HTERT RPE-1 (cell line): ENCODE results near the gene CEP112.

Experiments
- in situ Hi-C: fragments of 300-500 bp; cut with MboI; formaldehyde crosslinking; loops from 4 replicates; pipeline ENCODE4 v1.14.3; 2020; ENCODE audit warnings: low sequenced_read_pairs

CEP112 gene

DNA sequence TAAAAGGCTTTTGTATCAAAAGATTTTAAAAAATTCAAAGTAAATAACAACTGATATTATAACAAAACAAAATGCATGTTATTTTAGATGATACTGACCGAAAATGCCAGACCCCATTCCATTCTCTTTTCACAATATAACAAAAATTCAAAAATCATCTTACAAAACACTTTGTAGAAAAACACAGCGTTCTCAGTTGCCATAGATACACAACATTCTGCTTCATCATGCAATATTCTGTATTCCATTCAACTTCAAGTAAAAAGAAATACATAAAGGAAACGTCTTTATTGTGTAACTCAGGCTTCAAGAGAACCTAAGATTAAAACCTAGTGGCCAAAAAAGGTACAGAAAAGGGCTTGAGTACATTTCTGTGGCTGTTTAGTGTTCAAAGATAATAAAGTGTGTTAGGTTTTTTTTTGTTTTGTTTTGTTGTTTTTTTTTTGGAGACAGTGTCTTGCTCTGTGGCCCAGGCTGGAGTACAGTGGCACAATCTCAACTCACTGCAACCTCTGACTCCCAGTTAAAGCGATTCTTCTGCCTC lies 250.5 kb downstream of the CEP112 start:
- in situ Hi-C loops, result no loop called here

DNA sequence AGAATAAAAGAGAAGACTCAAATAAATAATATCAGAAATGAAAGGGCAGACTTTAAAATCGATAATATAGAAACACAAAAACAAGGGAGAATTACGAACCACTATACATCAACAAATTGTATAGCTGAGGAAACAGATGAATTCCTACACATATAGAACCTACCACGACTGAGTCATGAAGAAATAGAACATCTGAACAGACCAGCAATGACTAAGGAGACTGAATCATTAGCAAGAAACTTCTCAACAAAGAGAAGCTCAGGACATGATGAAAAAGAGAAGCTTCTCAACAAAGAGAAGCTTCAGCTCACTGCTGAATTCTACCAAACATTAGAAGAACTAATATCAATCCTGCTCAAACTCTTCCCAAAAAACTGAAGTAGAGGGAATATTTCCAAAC lies 255.9 kb downstream of the CEP112 start:
- in situ Hi-C loops, result no loop called here

DNA sequence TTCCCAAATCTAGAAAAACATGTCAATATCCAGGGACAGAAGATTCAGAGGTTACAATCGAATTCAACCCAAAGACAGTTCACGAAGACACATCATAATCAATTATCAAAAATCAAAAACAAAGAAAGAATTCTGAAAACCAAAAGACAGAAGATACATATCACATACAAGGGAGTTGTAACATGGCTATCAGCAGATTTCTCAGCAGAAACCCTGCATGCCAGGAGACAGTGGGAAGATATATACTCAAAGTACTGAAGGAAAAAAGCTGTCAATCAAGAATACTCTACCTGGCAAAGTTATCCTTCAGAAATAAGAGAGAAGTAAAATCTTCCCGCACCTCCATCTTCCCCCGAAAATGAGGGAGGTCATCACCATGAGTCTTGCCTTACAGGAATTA lies 258.6 kb downstream of the CEP112 start:
- in situ Hi-C loops, result no loop called here

DNA sequence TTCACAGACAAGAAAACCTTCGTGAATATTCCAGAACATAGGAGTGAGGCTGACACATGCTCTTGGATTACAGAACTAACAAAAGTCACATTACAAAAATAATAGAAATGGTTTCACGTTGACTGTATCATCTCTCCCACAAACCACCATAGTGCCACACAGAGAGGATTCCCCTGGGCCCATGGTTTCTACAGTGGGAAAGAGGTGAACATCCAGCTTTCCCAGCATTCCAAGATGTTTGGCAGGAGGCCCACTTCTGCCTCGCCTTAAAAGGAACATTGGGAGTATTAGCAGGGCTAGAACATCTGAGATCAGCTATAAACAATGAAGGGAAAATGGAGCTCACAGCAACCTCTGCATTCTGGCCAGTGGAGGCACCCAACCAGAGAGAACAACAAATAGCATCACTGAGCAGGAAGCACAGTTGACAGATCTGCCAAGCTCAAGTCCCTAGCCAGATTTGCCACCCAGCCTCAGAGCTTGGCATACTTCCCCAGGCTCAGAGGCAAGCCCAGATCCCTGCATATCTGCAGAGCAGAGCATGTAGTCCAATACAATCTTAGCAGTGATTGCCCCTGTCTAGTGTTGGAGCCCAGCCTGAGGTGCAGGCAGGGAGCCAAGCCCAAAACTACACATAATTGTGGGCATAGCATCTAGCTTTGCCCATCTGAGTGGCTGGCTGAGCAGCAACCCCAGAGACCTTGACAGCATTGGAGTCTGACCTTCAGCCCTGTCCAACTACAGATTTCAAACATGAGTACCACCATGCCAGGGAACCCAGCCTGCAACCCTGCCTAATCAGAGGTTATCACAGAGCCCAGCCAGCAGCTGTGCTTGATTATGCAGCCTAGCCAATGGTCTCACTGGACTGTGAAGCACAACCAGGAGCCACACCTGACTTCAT lies 260.4 kb downstream of the CEP112 start:
- in situ Hi-C loops, result no loop called here

DNA sequence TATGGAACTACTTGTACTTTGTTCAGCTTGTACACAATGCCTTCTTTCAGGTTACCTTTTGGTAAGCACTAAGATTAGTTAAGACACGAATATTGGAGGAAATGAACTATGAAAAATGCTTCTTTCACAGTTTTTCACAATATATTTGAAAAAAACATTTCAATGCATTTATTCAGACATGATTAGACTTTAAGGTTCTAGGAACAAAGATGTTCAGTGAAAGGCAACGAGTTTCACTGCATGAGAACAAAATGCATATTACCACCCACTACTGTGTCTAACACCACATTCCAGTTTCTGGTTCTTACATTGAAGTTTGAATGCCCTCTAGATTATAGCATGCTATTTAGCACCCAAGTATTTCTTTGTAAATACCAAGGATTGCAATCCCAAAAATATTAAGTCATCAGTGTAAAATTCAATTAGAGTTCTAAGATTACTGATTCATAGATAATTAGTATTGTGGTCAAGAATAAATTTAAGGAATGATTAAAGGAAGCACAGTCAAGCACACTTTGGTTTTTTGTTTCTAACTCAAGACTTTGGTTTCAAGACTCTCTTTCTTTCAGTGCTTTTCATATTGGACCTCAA lies 261.7 kb downstream of the CEP112 start:
- in situ Hi-C loops, result no loop called here

DNA sequence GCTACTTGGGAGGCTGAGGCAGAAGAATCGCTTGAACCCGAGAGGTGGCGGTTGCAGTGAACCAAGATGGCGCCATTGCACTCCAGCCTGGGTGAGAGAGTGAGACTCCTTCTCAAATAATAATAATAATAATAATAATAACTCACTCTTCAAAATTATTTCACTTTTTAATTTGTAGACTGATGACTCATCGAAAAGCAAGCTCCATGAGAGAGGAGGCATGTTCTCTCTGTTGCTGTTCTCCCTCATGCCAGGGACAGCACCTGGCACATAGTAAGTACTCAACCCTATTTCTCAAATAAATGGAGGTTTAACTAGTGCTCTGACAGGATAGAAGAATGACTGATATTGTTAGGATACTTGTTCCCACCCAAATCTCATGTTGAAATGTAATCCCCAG lies 265.3 kb downstream of the CEP112 start:
- in situ Hi-C loops, result no loop called here

DNA sequence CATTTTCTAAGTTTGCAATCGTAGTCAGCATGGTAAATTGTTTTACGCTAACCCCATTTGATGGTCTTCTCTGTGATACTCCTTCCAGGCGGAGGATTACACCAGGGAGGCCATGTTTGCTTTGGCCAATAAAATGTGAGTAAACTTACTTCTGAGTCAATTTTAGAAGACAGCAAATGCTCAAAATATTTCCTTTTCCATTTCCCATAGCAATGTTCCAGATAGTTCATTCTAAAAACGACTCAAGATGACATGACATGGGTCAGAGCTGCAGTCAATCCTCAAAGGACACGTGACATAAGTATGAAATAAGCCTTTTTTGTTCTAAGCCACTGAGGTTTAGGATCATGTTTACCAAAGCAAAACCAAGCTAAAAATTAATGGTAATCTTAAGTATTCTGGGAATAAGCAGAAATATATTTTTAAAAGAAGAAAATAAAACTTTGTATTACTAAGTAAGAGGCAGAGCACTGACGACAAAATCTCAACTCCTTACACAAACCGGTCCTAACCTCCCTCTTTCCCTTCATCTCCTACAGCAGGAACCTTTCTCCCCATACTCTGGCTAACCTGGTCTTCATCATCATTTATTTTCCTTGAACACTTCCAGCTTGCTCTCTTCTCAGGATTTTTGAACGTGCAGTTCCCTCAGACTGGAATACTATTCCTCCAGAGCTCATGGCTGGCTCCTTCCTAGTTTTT lies 266.2 kb downstream of the CEP112 start:
- in situ Hi-C loops, result no loop called here

DNA sequence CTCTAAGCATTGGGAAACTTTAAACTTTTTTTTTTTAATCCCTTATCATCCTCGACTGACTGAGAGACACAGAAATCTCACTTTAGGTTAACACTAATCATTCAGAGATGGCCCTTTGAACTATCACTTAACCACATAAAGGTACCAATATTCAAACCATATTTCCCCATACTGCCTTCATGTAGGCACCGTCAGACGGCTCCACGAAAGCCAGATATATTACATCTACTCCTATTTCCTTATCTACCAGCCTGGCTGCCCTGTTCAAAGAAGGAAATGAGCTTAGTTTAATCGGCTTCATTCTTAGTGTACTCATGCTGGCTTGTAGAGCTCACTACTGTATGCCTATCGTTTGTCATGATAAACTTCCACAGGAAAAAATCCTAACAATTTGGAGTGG lies 270.9 kb downstream of the CEP112 start:
- in situ Hi-C loops, result no loop called here

DNA sequence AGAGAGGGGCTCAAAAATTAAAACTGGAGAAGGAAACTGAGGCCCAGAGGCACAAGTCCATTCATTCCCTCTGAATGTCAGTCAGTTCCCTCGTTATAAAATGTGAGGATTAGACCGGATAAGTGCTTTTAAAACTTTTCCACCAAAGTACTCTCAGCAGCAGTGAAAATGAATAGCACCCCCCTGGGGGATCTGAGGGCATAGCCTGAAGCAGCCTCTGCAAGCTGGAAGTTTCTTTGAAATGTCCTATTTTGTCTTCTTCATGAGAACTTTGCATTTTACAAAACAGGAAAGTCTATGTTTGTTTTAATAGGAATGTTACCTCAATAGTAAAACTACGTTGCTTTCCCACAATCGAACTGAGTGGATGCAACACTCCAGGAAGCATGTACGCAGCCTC lies 273.0 kb downstream of the CEP112 start:
- in situ Hi-C loops, result no loop called here

DNA sequence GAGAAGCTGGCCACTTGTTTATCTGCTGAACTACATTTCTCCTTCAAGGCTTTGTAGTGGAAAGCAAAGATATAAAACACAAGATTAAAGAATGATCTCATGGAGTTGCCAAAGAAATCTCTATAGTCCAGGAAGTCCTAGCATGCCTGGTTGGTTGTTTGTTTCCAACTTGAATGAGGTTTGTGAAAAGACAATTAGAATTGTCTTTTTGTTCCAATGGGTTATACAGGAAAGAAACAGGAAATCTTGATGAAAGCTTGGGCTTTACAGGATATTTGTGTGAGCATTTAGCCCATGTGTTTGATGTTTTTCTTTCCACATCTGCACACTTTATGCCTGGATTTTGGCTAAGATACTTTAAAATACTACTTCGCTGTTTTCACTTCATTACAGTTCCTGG lies 273.4 kb downstream of the CEP112 start:
- in situ Hi-C loops, result no loop called here

DNA sequence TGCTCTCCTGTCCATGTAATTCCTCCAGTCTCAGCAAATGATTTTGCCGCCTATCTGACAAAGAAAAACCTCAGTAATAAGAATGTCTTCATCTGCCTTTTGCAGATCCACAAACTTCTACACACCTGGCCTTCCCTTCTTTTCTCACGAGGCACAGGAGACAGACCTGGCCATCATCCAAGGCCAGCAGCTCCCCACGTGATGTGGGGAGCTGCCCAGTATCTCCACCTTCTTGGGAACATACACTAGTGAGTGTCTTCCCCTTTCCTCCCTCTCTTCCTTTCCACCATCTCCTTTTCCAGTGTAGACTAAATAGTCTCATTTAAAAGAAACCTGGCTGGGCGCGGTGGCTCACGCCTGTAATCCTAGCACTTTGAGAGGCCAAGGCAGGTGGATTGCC lies 274.4 kb downstream of the CEP112 start:
- in situ Hi-C loops, result no loop called here

DNA sequence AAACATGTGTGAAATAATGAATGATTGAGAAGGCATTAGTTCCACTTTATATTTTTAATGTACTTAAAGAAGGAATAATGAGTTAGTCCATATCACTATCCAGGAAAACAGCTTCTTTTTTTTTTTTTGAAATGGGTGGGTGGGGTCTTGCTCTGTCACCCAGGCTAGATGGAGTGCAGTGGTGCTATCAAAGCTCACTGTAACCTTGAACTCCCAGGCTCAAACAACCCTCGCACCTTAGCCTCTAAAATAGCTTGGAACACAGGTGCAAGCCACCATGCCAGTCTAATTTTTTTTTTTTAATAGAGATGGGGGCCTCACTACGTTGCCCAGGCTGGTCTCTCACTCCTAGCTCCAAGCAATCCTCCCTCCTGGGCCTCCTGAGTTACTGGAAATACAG lies 275.5 kb downstream of the CEP112 start:
- in situ Hi-C loops, result no loop called here

DNA sequence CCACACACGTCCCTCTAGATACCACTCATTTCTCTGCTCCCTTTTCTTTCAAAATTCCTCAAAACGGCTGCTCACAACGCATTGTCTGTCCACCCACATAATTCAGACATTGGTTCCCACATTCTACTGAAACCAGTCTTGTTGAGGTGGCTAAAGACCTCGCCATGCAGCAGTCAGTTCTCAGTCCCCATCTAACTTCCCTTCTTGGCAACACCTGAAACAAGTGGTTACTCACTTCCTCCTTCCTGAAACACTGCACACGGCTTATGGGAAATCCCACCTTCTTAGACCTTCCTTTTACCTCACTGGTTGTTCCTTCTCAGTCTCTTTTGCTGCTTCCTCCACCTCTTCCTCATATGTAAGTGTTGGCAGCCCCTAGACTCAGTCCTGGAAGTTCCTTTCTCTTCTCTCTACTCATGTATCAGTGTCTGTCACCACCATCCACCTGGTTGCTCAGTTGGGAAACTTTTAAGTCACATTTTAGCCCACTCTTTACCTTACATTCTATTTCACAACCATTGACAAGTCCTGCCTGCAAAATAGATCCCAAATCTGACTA lies 277.1 kb downstream of the CEP112 start:
- in situ Hi-C loops, result no loop called here

DNA sequence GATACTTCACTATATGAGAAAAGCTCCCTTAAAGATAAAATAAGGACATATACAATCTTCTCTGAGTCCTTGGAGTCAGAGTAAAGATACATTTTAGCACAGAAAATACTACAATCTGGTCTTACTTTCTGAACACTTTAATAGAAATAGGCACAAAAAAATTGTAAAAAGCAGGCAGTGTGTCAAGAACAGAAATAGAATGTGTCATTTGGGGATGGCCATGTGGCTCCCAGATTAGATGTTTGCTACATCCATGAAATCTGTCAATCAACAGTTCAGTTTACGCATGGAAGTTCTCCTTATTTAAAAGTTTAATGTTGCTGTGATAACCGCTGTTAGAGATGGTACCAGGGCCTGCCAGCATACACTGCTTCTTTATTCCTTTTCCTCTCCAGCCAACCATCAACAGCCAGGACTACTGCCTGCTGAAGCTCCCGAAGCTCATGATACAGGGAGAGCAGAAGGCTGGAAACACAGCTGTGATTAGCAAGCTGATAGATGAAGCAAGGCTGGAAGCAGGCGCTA lies 278.5 kb downstream of the CEP112 start:
- in situ Hi-C loops, result no loop called here

DNA sequence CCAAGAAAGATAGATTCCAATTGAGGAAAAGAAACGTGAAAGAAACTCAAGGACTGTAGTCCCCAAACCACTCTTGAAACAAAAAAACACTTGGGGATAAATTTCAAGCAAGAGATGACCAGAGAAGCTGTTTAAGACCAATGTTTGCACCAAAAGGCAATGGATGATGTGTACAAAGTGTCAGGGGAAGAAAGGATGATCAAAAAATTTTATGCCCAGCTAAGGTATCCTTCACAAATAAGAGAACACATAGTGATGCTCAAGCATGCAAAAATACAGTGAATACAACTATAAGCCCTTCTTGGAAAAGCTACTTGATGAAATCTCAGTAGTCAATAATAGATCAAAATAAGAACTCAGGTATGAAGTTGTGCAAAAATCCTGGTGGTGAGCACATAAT lies 281.1 kb downstream of the CEP112 start:
- in situ Hi-C loops, result no loop called here

DNA sequence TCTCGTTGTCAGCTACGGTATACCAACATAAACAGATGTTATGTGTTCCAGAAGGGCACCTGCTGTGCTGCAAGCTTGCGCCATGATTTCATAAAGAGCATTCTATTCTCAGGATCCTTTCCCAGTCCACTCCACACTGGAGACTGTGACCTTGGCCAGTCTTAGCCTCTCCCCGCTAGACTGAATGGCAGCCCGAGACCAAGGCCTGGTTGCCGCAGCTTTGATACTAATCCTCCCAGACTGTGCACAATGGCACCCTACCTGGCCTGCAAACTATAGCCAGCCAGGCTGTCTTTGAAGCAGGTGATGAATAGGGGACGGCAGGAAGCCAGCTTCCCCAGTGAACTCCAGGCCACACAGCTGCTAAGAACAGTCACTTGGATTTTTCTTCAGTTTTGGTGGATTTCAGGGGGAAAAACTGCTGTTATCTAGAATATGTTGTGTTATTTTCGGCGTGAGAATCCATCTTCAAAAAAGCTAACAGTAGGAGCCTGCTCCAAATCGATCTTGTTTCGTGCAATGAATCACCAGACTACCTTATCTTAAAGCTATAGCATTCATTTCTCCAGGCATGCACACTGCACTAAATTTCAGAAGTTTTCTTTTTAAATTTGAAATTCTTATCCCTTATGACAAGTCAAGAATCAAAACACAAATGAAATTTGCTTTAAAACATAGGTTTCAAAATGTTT lies 289.0 kb downstream of the CEP112 start:
- in situ Hi-C loops, result no loop called here

DNA sequence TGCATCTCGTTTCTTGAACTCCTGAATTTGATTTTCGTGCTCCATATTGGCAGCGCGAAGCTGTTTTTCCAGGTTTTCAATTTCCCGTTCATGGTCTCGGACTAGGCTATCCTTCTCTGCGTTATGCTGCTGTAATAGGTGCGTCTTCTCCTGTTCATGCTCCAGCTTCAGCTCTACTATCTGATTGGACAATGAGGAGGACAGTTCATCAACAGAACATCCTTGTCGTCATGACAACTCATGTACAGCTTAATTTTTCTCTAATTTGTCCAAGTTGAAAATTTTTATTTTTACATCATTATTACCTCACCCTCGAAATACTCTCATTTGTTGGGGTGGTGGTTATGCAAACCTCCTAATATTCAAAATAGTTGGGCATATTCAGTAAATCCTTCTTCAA lies 289.8 kb downstream of the CEP112 start:
- in situ Hi-C loops, result no loop called here

DNA sequence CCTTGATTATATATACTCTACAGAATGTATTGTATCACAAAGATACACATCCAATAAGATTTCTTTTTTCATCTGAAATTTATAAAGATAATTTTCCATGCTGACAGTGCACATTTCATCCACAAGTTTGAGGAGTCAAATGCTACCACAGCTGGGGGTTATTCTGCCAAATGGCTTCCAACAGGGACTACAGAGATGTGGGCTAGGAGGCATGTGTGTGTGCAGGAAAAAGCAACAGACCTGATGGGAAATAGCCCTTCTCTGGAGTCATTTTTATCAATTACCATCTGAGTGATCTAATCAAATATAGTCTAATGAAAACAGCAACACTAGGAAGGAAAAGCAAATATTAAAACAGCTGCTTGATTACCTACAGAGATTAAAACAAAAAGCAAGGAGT lies 290.5 kb downstream of the CEP112 start:
- in situ Hi-C loops, result no loop called here

DNA sequence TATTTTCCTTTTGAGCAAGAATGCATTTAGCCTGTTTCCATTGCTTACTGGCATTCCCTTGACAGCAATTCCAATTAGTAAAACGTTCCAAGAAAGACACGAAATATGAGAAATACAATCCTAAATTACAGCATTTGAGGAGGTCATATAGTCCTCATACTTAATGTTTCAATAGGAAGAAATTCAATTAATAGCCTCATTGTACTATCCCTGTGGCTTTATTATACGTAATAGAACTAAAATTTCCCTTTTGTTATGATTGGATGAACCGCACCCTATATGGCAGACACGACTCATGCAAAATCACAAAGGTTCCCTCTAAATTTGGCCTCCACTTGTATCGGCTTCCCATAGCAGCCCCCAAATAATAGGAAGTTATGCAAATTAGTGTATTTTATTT lies 291.7 kb downstream of the CEP112 start:
- in situ Hi-C loops, result no loop called here

DNA sequence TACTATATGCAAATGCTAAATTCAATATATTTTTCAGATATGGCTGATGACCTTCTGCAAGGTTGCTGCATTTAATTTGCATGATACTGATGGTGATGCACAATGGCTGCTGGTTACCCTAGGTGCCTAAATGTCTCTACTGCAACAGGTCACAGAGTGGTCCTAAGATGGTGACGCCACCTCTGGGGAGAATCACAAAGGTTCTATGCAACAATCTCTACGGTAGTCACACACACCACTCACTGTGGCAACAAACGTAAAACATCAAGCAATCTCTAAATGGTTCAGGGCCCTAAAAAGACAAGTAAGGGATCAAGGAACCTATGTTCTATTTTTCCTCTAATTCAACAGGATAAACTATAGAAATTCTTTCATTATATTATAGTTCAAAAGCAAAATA lies 293.3 kb downstream of the CEP112 start:
- in situ Hi-C loops, result no loop called here

DNA sequence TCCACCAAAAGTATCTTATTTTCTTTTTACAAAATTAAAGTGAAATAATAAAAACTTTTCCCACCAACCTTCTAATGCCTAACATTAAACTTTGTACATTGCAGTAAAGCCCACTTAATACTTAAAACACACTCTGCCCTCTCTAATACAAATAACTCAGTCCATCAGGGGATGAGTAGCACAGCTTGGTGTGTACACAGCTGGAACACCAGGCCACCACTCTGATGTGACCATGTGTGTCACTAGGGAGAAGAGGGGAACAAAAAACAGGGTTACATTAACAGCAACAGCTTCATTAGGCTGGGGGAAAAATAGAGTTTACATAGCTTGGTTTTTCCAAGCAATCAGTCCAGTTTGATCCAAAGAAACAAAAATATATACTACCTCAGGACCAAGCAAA lies 295.0 kb downstream of the CEP112 start:
- in situ Hi-C loops, result no loop called here
